H9 (cell line): ENCODE measurements around the gene SIGLEC8. TPM values are rescaled to one million over a fixed set of nuclear protein-coding genes. Genes with fewer than 3 reads are reported as not detected.

Experiments used
- DNase-seq: peaks from one replicate; pipeline ENCODE4 v3.0.0-alpha.2; 2017
- H2AFZ ChIP-seq: one replicate; pipeline ENCODE4 v1.6.1; 2013; ENCODE audit warnings: mild to moderate bottlenecking, low read length, control low read depth, moderate library complexity
- H2AK5ac ChIP-seq: 2 replicates; pipeline ENCODE4 v1.6.1; 2013; ENCODE audit warnings: low read length, control low read depth, mixed read lengths; ENCODE audit not compliant: insufficient read length
- H2BK120ac ChIP-seq: one replicate; pipeline ENCODE4 v1.6.1; 2013; ENCODE audit warnings: low read depth, mild to moderate bottlenecking, low read length, control low read depth, inconsistent platforms; ENCODE audit not compliant: poor library complexity, severe bottlenecking
- H2BK12ac ChIP-seq: 2 replicates; pipeline ENCODE4 v1.6.1; 2013; ENCODE audit warnings: low read length, control low read depth, mixed read lengths, low read depth; ENCODE audit not compliant: insufficient read length
- H2BK15ac ChIP-seq: 2 replicates; pipeline ENCODE4 v1.6.1; 2013; ENCODE audit warnings: low read depth, low read length, control low read depth
- H2BK20ac ChIP-seq: one replicate; pipeline ENCODE4 v1.6.1; 2013; ENCODE audit warnings: low read depth, mild to moderate bottlenecking, low read length, control low read depth, inconsistent platforms; ENCODE audit not compliant: poor library complexity, severe bottlenecking
- H2BK5ac ChIP-seq: 2 replicates; pipeline ENCODE4 v1.6.1; 2013; ENCODE audit warnings: low read length, control low read depth, mixed read lengths; ENCODE audit not compliant: insufficient read length
- H3K14ac ChIP-seq: 2 replicates; pipeline ENCODE4 v1.6.1; 2013; ENCODE audit warnings: low read length, control low read depth; ENCODE audit not compliant: insufficient read depth
- H3K18ac ChIP-seq: 2 replicates; pipeline ENCODE4 v1.6.1; 2013; ENCODE audit warnings: low read depth, mild to moderate bottlenecking, mixed read lengths, low read length, control low read depth; ENCODE audit not compliant: insufficient read length
- H3K23ac ChIP-seq: 2 replicates; pipeline ENCODE4 v1.6.1; 2013; ENCODE audit warnings: low read length, control low read depth, mixed read lengths, low read depth; ENCODE audit not compliant: insufficient read length
- H3K23me2 ChIP-seq: 2 replicates; pipeline ENCODE4 v1.6.1; 2013; ENCODE audit warnings: low read depth, mild to moderate bottlenecking, mixed read lengths, low read length, control low read depth; ENCODE audit not compliant: insufficient read length, poor library complexity, severe bottlenecking
- H3K27ac ChIP-seq: 2 replicates; pipeline ENCODE4 v1.5.1; 2013; ENCODE audit warnings: low read length, control low read depth, mixed read lengths, low read depth; ENCODE audit not compliant: insufficient read length
- H3K27me3 ChIP-seq: 2 replicates; pipeline ENCODE4 v1.6.1; 2013; ENCODE audit warnings: low read length, control low read depth, inconsistent platforms; ENCODE audit not compliant: insufficient read depth
- H3K4ac ChIP-seq: 2 replicates; pipeline ENCODE4 v1.6.1; 2013; ENCODE audit warnings: low read depth, mild to moderate bottlenecking, control low read depth, inconsistent platforms, low read length, moderate library complexity
- H3K4me1 ChIP-seq: 2 replicates; pipeline ENCODE4 v1.6.1; 2013; ENCODE audit warnings: low read length, control low read depth, inconsistent platforms; ENCODE audit not compliant: insufficient read depth
- H3K4me2 ChIP-seq: 2 replicates; pipeline ENCODE4 v1.6.1; 2013; ENCODE audit warnings: low read length, control low read depth, mixed read lengths; ENCODE audit not compliant: insufficient read length, insufficient read depth
- H3K56ac ChIP-seq: 2 replicates; pipeline ENCODE4 v1.6.1; 2013; ENCODE audit warnings: low read depth, mild to moderate bottlenecking, mixed read lengths, low read length, control low read depth; ENCODE audit not compliant: insufficient read length
- H3K79me1 ChIP-seq: 2 replicates; pipeline ENCODE4 v1.6.1; 2013; ENCODE audit warnings: low read depth, mild to moderate bottlenecking, moderate library complexity, low read length, control low read depth, inconsistent platforms; ENCODE audit not compliant: insufficient read depth, poor library complexity, severe bottlenecking
- H3K79me2 ChIP-seq: 2 replicates; pipeline ENCODE4 v1.6.1; 2013; ENCODE audit warnings: low read length, control low read depth, inconsistent platforms; ENCODE audit not compliant: insufficient read depth
- H3K9ac ChIP-seq: 2 replicates; pipeline ENCODE4 v1.6.1; 2013; ENCODE audit warnings: low read length, control low read depth, mixed read lengths; ENCODE audit not compliant: insufficient read length; ENCODE audit errors: extremely low read depth
- H3K9me3 ChIP-seq: one replicate; pipeline ENCODE4 v1.6.1; 2013; ENCODE audit warnings: low read depth, low read length, inconsistent platforms; ENCODE audit not compliant: control insufficient read depth
- H3T11ph ChIP-seq: one replicate; pipeline ENCODE4 v1.6.1; 2013; ENCODE audit warnings: mild to moderate bottlenecking, low read length, control low read depth, inconsistent platforms
- H4K20me1 ChIP-seq: one replicate; pipeline ENCODE4 v1.6.1; 2013; ENCODE audit not compliant: control insufficient read depth, insufficient read length, insufficient read depth
- H4K5ac ChIP-seq: 2 replicates; pipeline ENCODE4 v1.6.1; 2013; ENCODE audit warnings: low read depth, mild to moderate bottlenecking, mixed read lengths, low read length, control low read depth; ENCODE audit not compliant: insufficient read length
- H4K8ac ChIP-seq: replicated peaks from 2 replicates; pipeline ENCODE4 v1.6.1; 2013; ENCODE audit warnings: low read length, control low read depth, mixed read lengths, low read depth; ENCODE audit not compliant: insufficient read length
- H4K91ac ChIP-seq: 2 replicates; pipeline ENCODE4 v1.6.1; 2013; ENCODE audit warnings: low read depth, mild to moderate bottlenecking, moderate library complexity, mixed read lengths, low read length, control low read depth; ENCODE audit not compliant: insufficient read length
- H3K27ac Mint-ChIP-seq, 3 experiments: 2 replicates in 2 of 3; 3 replicates in 1 of 3; pipeline ENCODE4 v1.8.0; 2020 to 2021; ENCODE audit warnings: mixed read lengths in 3 of 3, mild to moderate bottlenecking in 1 of 3, moderate library complexity in 1 of 3
- H3K27me3 Mint-ChIP-seq: 2 replicates; pipeline ENCODE4 v1.8.0; 2021; ENCODE audit warnings: low read depth, mild to moderate bottlenecking, moderate library complexity, mixed read lengths
- H3K36me3 Mint-ChIP-seq, 3 experiments: 2 replicates in 2 of 3; 3 replicates in 1 of 3; pipeline ENCODE4 v1.8.0; 2020 to 2021; ENCODE audit warnings: low read depth in 3 of 3, mixed read lengths in 3 of 3; ENCODE audit not compliant: insufficient read depth in 1 of 3
- H3K4me1 Mint-ChIP-seq, 2 experiments: 2 replicates each; pipeline ENCODE4 v1.8.0; 2020; ENCODE audit warnings: mixed read lengths in 2 of 2
- H3K4me3 Mint-ChIP-seq, 2 experiments: 2 replicates in 1 of 2; 3 replicates in 1 of 2; pipeline ENCODE4 v1.8.0; 2020 to 2021; ENCODE audit warnings: mild to moderate bottlenecking in 2 of 2, mixed read lengths in 2 of 2, moderate library complexity in 1 of 2
- H3K9me3 Mint-ChIP-seq, 2 experiments: 2 replicates in 1 of 2; 3 replicates in 1 of 2; pipeline ENCODE4 v1.8.0; 2020; ENCODE audit warnings: mild to moderate bottlenecking in 2 of 2, mixed read lengths in 2 of 2, moderate library complexity in 1 of 2
- CTCF ChIP-seq: fragments of 200-600 bp; sonication (generic); conservative IDR thresholded peaks from 3 replicates; pipeline ENCODE4 v1.8.0; 2021; ENCODE audit warnings: antibody characterized with exemption, mild to moderate bottlenecking
- WGBS: extraction: QIAGEN DNeasy Blood & Tissue Kit; methylation state at CpG from one replicate; pipeline ENCODE4 v1.1.7; 2013; ENCODE audit warnings: missing lambda C conversion rate, low lambda C conversion rate, mixed read lengths; ENCODE audit not compliant: insufficient read length; ENCODE audit errors: extremely low coverage; 5-methylcytosine and 5-hydroxymethylcytosine counted together
- total RNA-seq: library from RNA; stranded (reverse); gene quantifications from 2 replicates; pipeline ENCODE4 v1.2.1, GENCODE V29; 2021

The SIGLEC8 gene
- total RNA-seq, 1 experiment from 2014 or later: not detected

- Histone ChIP-seq H2BK20ac (no peak overlapping the region), H4K20me1 (no peaks in the 10 kb centered on the region), H4K8ac (no peak overlapping the region), H2AK5ac (no peak overlapping the region), H3K14ac (no peak overlapping the region), H3K18ac (no peak overlapping the region), H4K91ac (no peak overlapping the region), H3K23me2 (no peaks in the 10 kb centered on the region), H2AFZ (no peak overlapping the region), H3T11ph (no peak overlapping the region), H3K4me1 (no peaks in the 10 kb centered on the region), H3K4me2 (no peak overlapping the region), H3K79me2 (no peaks in the 10 kb centered on the region), H2BK15ac (no peak overlapping the region), H3K9ac (no peak overlapping the region), H3K79me1 (no peaks in the 10 kb centered on the region), H3K27me3 (no peaks in the 10 kb centered on the region), H2BK120ac (no peak overlapping the region), H4K5ac (no peak overlapping the region), H3K56ac (no peak overlapping the region), H3K4ac (no peak overlapping the region), H3K23ac (no peak overlapping the region), H2BK5ac (no peak overlapping the region), H3K27ac (no peak overlapping the region), H2BK12ac (no peak overlapping the region), H3K9me3 (no peaks in the 10 kb centered on the region)
- no CpG with 5 or more reads among the region's 3 CpGs for whole genome bisulfite sequencing
- TF ChIP-seq CTCF: no peak
- H3K9me3 Mint-ChIP-seq: peaks cover 64 to 98% of the 10 kb centered on the region in 2 experiments
- no peak overlapping the region for H3K4me3 Mint-ChIP-seq
- no peaks in the 10 kb centered on the region for H3K4me1 Mint-ChIP-seq
- no peak overlapping the region for H3K27ac Mint-ChIP-seq
- H3K27me3 Mint-ChIP-seq: peaks cover 22% of the 10 kb centered on the region
- 0 out of 7 replicates have a peak, but pooled peaks cover 0 to 6% (median 0%) of the 10 kb centered on the region in 3 experiments for H3K36me3 Mint-ChIP-seq
- DNase-seq: no peak
Measured at GRCh38 chr19:51505904-51506303, 47.6 kb upstream of the SIGLEC8 start.
